ENCODE data around the gene USP12.

Gene USP12

DNA sequence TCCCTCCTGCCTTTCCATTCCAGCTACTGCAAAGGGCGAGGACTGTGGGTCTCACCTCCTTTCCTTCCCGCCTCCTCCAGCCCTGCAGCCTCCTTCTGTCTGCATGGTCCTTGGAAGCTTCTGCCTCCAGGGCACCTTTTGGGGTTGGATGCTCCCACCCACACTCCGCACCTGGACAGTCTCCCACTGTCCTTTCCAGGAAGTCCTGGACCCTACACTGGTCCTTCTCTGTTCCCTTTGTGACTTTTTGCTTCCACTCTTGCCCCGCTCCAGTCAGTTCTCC is 130.8 kb downstream of the USP12 start:
- no peaks in the 10 kb centered on the region for H3K36me3 ChIP-seq (ENCODE audit: control insufficient read depth, insufficient read depth, low read length)
- WGBS, 2 experiments: 94 to 97% methylated on average over 4 of the region's 4 CpGs
- peaks cover 3% of the 10 kb centered on the region for H3K27me3 ChIP-seq (ENCODE audit: control insufficient read depth, insufficient read depth, low read length, poor library complexity, severe bottlenecking)
- H3K4me3 ChIP-seq (ENCODE audit: insufficient read depth, low read depth, low read length): no peak overlapping the region
- no peak overlapping the region for H3K27ac ChIP-seq (ENCODE audit: insufficient read depth, low read depth, low read length, poor library complexity, severe bottlenecking)
- H3K9me3 ChIP-seq (ENCODE audit: control insufficient read depth, low read length): no peaks in the 10 kb centered on the region
- peaks cover 5% of the 10 kb centered on the region for H3K4me1 ChIP-seq (ENCODE audit: control insufficient read depth, insufficient read depth, low read length)

DNA sequence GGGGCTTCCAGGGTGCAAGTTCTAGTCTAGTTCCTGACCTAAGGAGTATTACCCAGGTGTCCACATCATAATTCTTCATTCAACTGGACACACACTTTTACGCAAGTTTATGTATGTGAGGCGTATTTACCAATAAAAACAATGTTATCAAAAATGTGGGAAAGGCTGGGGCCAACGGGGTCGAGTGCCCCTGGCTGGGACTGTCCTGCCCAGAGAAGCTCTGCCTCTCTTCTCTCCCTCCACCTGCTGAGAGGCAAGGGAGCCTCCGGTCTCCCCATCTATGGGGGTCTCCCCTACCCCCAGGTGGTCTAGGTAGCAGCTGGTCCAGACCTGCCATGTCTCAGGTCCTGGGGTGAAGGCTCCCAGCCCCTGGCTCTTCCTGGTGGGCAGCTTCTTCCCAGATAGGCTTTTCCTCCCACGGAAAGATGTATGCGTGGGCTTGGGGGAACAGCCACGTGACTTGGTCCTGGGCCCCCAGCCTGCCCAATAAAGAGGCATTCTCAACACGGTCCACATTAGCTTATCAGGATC is 132.4 kb downstream of the USP12 start:
- no peaks in the 10 kb centered on the region for H3K9me3 ChIP-seq (ENCODE audit: control insufficient read depth, low read length)
- H3K4me3 ChIP-seq (ENCODE audit: insufficient read depth, low read depth, low read length): no peak overlapping the region
- WGBS, 2 experiments: 93 to 96% methylated on average over 9 of the region's 9 CpGs
- peaks cover 13% of the 10 kb centered on the region for H3K27me3 ChIP-seq (ENCODE audit: control insufficient read depth, insufficient read depth, low read length, poor library complexity, severe bottlenecking)
- H3K4me1 ChIP-seq (ENCODE audit: control insufficient read depth, insufficient read depth, low read length): peaks cover 7% of the 10 kb centered on the region
- H3K27ac ChIP-seq (ENCODE audit: insufficient read depth, low read depth, low read length, poor library complexity, severe bottlenecking): no peak overlapping the region
- no peaks in the 10 kb centered on the region for H3K36me3 ChIP-seq (ENCODE audit: control insufficient read depth, insufficient read depth, low read length)

DNA sequence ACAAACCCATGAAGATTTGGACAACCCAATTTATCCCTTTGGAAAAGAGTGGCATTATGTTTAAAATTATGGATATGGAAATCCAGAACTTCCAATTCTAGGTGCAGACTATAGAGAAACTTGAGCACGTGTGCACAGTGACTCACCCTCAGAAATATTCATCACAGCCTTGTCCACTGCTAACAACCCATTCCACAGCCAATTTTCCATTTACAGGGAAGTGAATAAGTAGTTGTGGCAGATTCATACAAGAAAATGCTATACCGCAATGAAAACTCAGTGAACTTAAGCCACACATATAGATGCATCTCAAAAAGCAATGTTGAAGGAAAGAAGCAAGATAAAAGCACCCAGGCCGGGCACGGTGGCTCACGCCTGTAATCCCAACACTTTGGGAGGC is 133.3 kb downstream of the USP12 start:
- Histone ChIP-seq H3K27ac (ENCODE audit: insufficient read depth, low read depth, low read length, poor library complexity, severe bottlenecking) (no peak overlapping the region), H3K9me3 (ENCODE audit: control insufficient read depth, low read length) (no peaks in the 10 kb centered on the region), H3K27me3 (ENCODE audit: control insufficient read depth, insufficient read depth, low read length, poor library complexity, severe bottlenecking) (peaks cover 13% of the 10 kb centered on the region), H3K36me3 (ENCODE audit: control insufficient read depth, insufficient read depth, low read length) (no peaks in the 10 kb centered on the region), H3K4me3 (ENCODE audit: insufficient read depth, low read depth, low read length) (no peak overlapping the region), H3K4me1 (ENCODE audit: control insufficient read depth, insufficient read depth, low read length) (peaks cover 7% of the 10 kb centered on the region)
- WGBS, 2 experiments: 78 to 86% methylated on average over 5 of the region's 5 CpGs

DNA sequence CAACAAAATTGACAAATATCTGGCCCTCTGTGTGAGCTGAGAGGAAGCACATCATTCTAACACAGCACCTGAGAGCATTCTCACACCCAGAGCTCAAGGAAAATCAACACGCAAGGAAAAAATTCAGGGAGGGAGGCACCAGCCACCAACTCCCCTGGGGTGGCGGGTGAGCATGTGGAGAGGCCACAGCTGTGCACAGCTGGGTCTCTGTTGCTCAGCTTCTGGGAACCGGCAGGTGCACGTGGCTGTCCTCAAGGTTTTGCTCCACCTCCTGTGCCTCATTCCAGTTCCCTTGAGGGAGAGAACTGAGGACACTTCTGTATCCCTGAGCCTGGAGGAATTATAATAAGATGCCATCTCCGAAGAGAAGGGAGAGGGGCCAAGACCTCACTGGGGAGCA is 134.0 kb downstream of the USP12 start:
- Histone ChIP-seq H3K27me3 (ENCODE audit: control insufficient read depth, insufficient read depth, low read length, poor library complexity, severe bottlenecking) (peaks cover 13% of the 10 kb centered on the region), H3K4me1 (ENCODE audit: control insufficient read depth, insufficient read depth, low read length) (peaks cover 7% of the 10 kb centered on the region), H3K27ac (ENCODE audit: insufficient read depth, low read depth, low read length, poor library complexity, severe bottlenecking) (no peak overlapping the region), H3K36me3 (ENCODE audit: control insufficient read depth, insufficient read depth, low read length) (no peaks in the 10 kb centered on the region), H3K9me3 (ENCODE audit: control insufficient read depth, low read length) (no peaks in the 10 kb centered on the region), H3K4me3 (ENCODE audit: insufficient read depth, low read depth, low read length) (no peak overlapping the region)
- 76 to 77% methylated on average over 5 of the region's 5 CpGs for whole genome bisulfite sequencing, 2 experiments

DNA sequence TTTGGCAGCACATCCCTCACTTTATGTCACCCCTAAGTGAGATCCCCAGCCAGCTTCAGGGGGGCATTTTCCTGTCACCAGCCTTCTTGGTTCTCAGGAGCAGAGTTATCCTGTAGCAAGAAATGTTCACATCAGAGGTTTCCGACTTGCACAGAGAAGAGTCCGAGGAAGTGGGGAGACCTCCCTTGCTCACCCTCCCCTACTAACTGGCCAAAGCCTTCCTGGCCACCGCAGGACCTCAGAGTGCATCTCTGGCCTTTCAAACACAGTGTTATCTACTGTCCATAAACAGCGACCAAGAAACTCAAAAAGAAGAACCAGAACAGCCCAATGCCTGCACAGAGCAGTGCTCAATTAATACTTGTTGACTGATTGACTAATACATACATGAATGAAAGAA is 134.4 kb downstream of the USP12 start:
- no peak overlapping the region for H3K4me3 ChIP-seq (ENCODE audit: insufficient read depth, low read depth, low read length)
- 88 to 89% methylated on average over 4 of the region's 4 CpGs for WGBS, 2 experiments
- H3K36me3 ChIP-seq (ENCODE audit: control insufficient read depth, insufficient read depth, low read length): no peaks in the 10 kb centered on the region
- H3K9me3 ChIP-seq (ENCODE audit: control insufficient read depth, low read length): no peaks in the 10 kb centered on the region
- H3K4me1 ChIP-seq (ENCODE audit: control insufficient read depth, insufficient read depth, low read length): peaks cover 7% of the 10 kb centered on the region
- H3K27ac ChIP-seq (ENCODE audit: insufficient read depth, low read depth, low read length, poor library complexity, severe bottlenecking): no peak overlapping the region
- H3K27me3 ChIP-seq (ENCODE audit: control insufficient read depth, insufficient read depth, low read length, poor library complexity, severe bottlenecking): peaks cover 13% of the 10 kb centered on the region

DNA sequence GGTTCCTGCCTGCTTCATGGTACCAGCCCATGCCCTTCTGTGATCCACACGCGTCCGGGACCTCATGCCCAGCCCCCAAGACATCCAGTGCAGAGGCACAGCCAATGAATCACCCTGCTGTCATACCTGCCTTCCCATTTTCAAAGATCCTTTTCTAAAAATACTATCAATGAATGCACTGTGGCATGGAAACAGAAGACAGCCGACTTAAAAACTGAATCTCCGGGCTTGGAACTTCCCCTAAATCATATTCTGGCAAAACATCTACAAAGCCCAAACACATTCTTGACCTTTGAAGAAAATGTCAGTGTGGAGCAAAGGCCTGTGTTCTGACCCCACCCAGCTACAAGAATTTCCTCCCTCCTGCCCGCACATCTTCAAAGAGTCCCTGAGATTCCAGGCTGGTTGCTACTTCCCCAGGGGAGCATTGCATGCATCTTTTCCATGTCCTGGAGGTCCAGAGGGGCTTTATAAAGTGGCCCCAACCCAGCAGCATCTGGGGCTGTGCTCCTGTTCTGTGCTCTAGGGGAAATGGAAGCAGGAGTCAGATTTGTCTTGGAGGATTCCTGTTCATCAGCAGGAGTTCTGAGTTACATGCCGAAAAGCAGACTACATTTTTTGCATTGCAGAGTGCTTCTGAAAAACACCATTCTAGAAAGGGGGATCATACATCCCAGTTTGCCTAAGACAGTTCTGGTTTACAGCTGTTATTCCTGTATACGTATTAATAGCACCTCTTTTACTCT is 135.2 kb downstream of the USP12 start:
- H3K27ac ChIP-seq (ENCODE audit: insufficient read depth, low read depth, low read length, poor library complexity, severe bottlenecking): no peak overlapping the region
- 76 to 77% methylated on average over 8 of the region's 8 CpGs for WGBS, 2 experiments

DNA sequence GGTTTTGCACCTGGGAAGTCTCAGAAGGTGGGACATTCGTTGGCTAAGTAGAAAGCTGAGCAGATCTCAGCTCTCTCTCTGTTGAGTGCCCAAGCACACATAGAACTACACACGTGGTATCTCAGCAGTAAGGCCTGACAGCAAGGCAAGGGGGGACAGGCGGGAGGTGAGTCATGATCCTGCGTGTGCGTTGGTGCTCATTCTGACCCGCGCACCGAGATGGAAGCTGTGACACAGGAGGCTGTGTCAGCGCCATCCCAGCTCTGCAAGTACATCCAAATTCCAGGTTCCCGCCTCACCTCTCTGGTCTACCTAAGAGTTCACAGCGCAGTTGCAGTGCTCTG is 135.7 kb downstream of the USP12 start:
- Histone ChIP-seq H3K27me3 (ENCODE audit: control insufficient read depth, insufficient read depth, low read length, poor library complexity, severe bottlenecking) (peaks cover 13% of the 10 kb centered on the region), H3K36me3 (ENCODE audit: control insufficient read depth, insufficient read depth, low read length) (no peaks in the 10 kb centered on the region), H3K4me3 (ENCODE audit: insufficient read depth, low read depth, low read length) (no peak overlapping the region), H3K27ac (ENCODE audit: insufficient read depth, low read depth, low read length, poor library complexity, severe bottlenecking) (no peak overlapping the region), H3K4me1 (ENCODE audit: control insufficient read depth, insufficient read depth, low read length) (peaks cover 7% of the 10 kb centered on the region), H3K9me3 (ENCODE audit: control insufficient read depth, low read length) (no peaks in the 10 kb centered on the region)
- 86 to 89% methylated on average over 11 of the region's 11 CpGs for WGBS, 2 experiments

More for the DNA sequence above, 135.2 kb downstream of the USP12 start:
- H3K4me3 ChIP-seq (ENCODE audit: insufficient read depth, low read depth, low read length): no peak overlapping the region
- H3K4me1 ChIP-seq (ENCODE audit: control insufficient read depth, insufficient read depth, low read length): peaks cover 7% of the 10 kb centered on the region
- H3K36me3 ChIP-seq (ENCODE audit: control insufficient read depth, insufficient read depth, low read length): no peaks in the 10 kb centered on the region
- no peaks in the 10 kb centered on the region for H3K9me3 ChIP-seq (ENCODE audit: control insufficient read depth, low read length)
- peaks cover 13% of the 10 kb centered on the region for H3K27me3 ChIP-seq (ENCODE audit: control insufficient read depth, insufficient read depth, low read length, poor library complexity, severe bottlenecking)

DNA sequence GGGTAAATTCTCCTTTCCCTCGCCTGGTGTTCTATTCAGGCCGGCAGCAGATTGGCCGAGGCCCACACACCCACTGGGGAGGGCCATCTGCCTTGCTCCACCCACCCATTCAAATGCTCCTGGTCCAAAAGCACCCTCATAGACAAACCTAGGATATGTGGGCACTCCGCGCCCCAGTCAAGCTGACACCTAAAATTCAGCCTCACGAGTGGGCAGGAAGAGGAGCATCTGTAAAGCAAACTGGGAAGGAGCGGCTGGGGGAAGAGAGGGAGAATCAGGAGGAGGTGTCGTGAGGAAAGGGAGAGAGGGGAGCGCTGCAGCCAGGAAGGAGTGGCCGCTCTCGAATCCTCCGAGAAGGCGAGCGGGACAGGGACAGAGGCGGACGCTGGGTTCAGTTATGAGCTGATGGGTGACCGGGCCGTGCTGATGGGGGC is 136.9 kb downstream of the USP12 start:
- H3K27me3 ChIP-seq (ENCODE audit: control insufficient read depth, insufficient read depth, low read length, poor library complexity, severe bottlenecking): peaks cover 13% of the 10 kb centered on the region
- 6 to 11% methylated on average over 18 of the region's 18 CpGs for WGBS, 2 experiments
- H3K27ac ChIP-seq (ENCODE audit: insufficient read depth, low read depth, low read length, poor library complexity, severe bottlenecking): no peak overlapping the region
- no peaks in the 10 kb centered on the region for H3K36me3 ChIP-seq (ENCODE audit: control insufficient read depth, insufficient read depth, low read length)
- no peaks in the 10 kb centered on the region for H3K9me3 ChIP-seq (ENCODE audit: control insufficient read depth, low read length)
- peaks cover 7% of the 10 kb centered on the region for H3K4me1 ChIP-seq (ENCODE audit: control insufficient read depth, insufficient read depth, low read length)
- peak overlapping the region; percentile 25 for H3K4me3 ChIP-seq (ENCODE audit: insufficient read depth, low read depth, low read length)

DNA sequence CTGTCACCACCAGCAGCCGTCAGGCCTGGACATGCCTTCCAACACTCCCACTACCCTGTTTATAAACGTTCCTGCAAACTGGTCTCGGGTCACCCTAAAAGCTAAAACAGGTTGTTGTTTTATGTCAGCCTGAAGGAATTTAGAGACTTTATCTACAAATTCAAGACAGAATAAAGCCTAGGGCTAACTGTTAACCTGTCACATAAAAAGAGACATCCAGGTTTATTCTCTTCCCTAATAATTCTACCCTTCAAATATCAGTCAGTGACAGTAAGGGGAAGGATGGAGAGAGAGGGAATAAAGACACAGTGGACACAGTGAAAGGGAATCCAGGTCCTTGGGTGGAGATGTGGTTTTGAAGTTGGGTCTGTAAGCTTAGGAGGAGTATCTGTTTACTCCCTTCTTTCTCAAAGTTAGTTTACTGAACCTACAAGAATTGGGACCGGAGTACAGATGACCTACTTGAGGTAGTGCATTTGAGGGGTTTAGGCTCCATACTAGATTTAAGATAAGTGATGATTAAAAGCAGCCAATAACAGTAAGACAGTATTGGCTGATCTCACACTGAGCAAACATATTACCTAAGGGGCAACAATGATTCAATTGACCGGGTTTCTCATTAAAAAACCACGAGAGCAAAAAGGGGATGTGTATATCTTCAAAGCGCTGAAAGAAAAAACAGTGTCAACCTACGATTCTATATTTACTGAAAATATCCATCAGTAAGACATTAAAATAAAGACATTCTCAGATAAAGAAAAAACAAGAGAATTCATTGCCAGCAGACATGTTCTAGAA is 142.7 kb downstream of the USP12 start:
- Histone ChIP-seq H3K36me3 (ENCODE audit: control insufficient read depth, insufficient read depth, low read length) (no peaks in the 10 kb centered on the region), H3K9me3 (ENCODE audit: control insufficient read depth, low read length) (no peaks in the 10 kb centered on the region), H3K4me1 (ENCODE audit: control insufficient read depth, insufficient read depth, low read length) (no peaks in the 10 kb centered on the region), H3K27me3 (ENCODE audit: control insufficient read depth, insufficient read depth, low read length, poor library complexity, severe bottlenecking) (no peaks in the 10 kb centered on the region), H3K27ac (ENCODE audit: insufficient read depth, low read depth, low read length, poor library complexity, severe bottlenecking) (no peak overlapping the region), H3K4me3 (ENCODE audit: insufficient read depth, low read depth, low read length) (no peak overlapping the region)
- 91 to 92% methylated on average over 7 to 8 of the region's 8 CpGs for WGBS, 2 experiments

DNA sequence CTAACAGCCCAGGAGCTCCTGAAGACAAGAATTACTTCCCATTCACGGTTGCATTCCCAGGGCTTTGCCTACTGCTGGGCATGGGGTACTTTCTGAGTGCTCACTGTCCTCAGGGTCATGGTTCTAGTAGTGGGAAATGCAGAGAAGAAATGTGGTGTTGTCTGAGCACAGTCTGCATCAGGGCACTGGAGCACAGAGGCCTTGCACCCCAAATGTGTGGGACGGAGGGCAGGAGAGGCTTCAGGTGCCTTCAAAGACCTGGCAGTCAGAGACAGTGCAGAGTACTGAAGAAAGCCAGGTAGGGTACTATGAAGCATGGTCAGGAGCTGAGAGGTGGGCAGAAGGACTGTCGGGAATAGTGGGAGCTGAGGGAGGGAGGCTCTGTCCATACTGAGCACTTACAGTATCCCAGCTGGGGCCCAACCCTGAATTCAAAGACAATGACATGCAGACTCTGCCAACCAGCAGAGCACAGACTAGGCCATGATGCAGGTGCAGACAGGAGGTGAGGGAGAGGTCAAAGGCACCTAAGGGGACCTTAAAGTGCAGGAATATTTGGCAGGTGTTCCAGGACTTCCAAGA is 144.4 kb downstream of the USP12 start:
- WGBS, 2 experiments: 83 to 87% methylated on average over 3 of the region's 3 CpGs
- no peaks in the 10 kb centered on the region for H3K4me1 ChIP-seq (ENCODE audit: control insufficient read depth, insufficient read depth, low read length)
- no peaks in the 10 kb centered on the region for H3K27me3 ChIP-seq (ENCODE audit: control insufficient read depth, insufficient read depth, low read length, poor library complexity, severe bottlenecking)
- H3K9me3 ChIP-seq (ENCODE audit: control insufficient read depth, low read length): no peaks in the 10 kb centered on the region
- no peak overlapping the region for H3K27ac ChIP-seq (ENCODE audit: insufficient read depth, low read depth, low read length, poor library complexity, severe bottlenecking)
- H3K4me3 ChIP-seq (ENCODE audit: insufficient read depth, low read depth, low read length): no peak overlapping the region
- no peaks in the 10 kb centered on the region for H3K36me3 ChIP-seq (ENCODE audit: control insufficient read depth, insufficient read depth, low read length)
